GM18511 (cell line): ENCODE results near the gene RNU7-1.

Source experiments
- ATAC-seq: cut with Tn5 transposase; IDR thresholded peaks from one replicate; pipeline ENCODE4 v1.9.1; 2021; ENCODE audit warnings: mild to moderate bottlenecking, moderate library complexity; ENCODE audit not compliant: unreplicated experiment

The RNU7-1 gene

DNA sequence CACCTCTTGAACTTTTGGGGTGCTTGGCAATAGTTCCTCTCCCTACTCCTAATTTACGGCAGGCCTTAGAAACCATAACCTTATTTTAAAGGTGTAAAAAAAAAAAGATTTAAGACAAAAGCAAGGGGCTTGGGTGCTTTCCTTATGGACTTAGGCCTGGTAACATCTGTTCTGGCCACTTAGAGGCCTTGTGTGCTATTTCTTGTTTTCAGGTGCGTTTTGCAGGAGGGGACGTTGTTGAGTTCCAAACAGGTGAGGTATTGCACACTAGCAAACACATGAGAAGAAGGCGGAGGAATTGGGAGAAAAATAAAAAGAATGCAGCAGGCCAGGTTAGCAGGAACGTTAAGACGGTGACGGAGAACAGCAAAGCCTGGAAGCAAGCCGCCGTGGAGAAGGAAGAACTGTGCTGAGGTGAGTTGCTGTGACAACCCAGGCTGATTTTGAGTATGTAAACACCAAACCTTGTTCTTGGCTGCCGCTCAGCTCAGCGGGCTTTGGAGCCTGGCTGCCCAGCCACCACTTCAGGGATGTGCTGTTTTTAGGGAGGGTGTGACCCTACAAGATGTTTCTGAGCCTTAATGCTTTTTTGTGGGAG lies 44.4 kb downstream of the RNU7-1 start:
- no peak for ATAC-seq
